Activated naive CD4-positive, alpha-beta T cell treated with anti-CD3 and anti-CD28 coated beads, Interleukin-2, amount 50 U/mL, for 16 hours (primary cell): Measurements from ENCODE around the gene DUS1L.

Experiments
- DNase-seq: peaks from one replicate; pipeline ENCODE4 v3.0.0-alpha.2; 2020

Gene DUS1L

DNA sequence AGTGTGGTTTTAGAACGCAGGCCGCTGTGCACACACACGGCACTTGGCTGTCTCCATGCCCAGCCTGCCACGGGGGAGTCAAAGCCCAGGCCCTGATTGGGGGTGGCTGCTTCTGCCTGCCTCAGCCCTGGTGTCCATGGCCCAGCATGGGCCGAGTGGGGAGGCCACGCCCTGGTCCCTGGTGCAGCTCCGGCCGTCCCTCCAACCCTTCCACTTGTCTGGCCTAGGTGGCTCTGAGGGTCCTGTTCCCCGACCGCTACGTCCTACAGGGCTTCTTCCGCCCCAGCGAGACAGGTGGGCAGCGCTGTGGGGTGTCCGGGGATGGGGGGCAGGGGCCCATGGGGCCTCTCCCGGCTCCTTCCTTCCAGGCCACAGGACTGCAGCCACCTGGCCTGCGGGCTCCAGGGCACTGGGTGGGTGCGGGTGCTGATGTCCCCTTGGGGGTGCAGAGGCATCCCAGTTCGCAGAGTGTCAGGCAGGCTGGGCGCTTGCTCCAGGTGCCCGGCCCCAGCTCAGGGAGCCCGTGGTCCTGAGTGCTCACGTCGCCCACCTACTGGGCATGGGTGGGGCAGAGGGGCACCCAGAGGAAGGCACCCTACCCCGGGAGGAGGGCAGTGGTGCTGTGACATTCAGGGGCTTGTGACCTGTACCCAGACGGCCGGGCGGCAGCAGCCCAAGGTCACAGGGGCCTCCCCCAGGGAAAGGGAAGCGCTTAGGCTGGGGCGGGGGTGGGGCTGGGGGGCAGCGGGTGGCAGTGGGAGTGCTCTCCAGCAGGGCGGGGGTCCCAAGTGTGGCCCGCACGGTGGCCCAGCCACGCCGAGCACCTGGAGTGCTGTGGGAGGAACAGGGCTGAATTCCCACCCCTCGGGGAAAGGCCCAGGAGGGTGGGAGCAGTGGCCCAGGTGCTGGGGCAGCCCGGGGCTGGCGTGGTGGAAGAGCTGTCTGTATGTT, 54.8 kb downstream of the DUS1L start:
- DNase-seq, result no peak

- no peak for DNase-seq
These were observed 56.2 kb downstream of the DUS1L start for GRCh38 chr17:82009413-82009812.

GRCh38 chr17:82008941-82009405, 56.6 kb downstream of the DUS1L start:
- no peak for DNase-seq

DNA sequence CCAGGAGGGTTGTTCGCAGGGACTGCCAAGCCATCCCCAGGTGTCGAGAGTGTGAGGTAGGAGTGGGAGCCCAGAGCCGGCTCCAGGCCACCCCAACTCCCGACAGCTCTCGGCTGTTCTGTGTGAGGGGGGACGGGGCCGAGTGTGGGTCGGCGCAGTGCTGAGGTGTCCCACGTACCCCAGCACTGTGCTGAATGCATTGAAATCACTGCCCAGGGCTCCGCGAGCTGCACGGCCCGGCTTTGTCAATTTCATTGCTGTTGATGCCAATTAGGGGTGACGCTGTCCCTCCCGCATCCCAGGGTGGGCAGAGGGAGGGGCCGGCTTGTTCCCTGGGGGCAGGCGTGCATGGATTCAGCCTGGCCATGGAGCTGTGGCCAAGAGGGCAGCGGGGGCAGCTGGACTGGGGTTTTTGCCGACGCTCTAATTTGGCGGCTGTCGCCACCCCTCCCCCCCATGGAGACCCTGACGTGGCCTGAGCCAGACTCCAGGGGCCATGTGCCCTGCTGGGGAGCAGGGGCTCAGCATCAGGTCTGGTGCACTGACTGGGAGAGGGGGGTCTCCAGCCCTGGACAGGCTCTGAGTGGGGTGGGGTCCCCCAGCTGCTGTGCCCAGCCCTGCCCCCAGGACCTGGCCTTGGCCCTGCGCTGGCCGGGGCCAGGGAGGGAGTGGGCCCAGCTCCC, 57.2 kb downstream of the DUS1L start:
- DNase-seq, result no peak
